ENCODE results near the gene CCSER1.

CCSER1 gene

GRCh38 chr4:90162566-90162965 is 35.4 kb downstream of the CCSER1 start:
- no peak overlapping the region for H3K27ac Mint-ChIP-seq
- no peaks in the 10 kb centered on the region for H3K9me3 Mint-ChIP-seq
- no peaks in the 10 kb centered on the region for H3K36me3 Mint-ChIP-seq
- H3K4me3 Mint-ChIP-seq = no peak overlapping the region
- H3K27me3 Mint-ChIP-seq = no peaks in the 10 kb centered on the region
- H3K4me1 Mint-ChIP-seq = no peaks in the 10 kb centered on the region

- Mint-ChIP-seq H3K4me1 (no peaks in the 10 kb centered on the region), H3K4me3 (no peak overlapping the region), H3K27ac (no peak overlapping the region), H3K9me3 (no peaks in the 10 kb centered on the region), H3K27me3 (no peaks in the 10 kb centered on the region), H3K36me3 (no peaks in the 10 kb centered on the region)
Observed at GRCh38 chr4:90163872-90164271, 36.7 kb downstream of the CCSER1 start.

DNA sequence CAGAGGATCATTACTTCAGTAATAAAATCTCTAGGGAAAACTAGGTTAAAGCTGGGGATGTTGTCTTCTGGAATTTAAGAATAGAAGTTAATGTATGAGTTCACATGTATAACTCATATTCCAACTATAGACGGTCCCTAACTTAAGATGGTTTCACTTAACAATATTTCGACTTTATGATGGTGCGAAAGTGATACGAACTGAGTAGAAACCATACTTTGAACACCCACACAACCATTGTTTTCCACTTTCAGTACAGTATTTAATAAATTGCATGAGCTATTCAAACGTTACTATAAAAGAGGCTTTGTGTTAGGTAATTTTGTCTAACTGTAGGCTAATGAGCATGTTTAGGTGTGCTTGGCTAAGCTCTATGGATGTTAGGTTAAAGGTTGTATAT is 38.7 kb downstream of the CCSER1 start:
- Mint-ChIP-seq H3K9me3 (peaks cover 10% of the 10 kb centered on the region), H3K27me3 (no peaks in the 10 kb centered on the region), H3K4me1 (no peaks in the 10 kb centered on the region), H3K4me3 (no peak overlapping the region), H3K36me3 (no peaks in the 10 kb centered on the region), H3K27ac (no peak overlapping the region)

- H3K36me3 Mint-ChIP-seq = no peaks in the 10 kb centered on the region
- H3K27ac Mint-ChIP-seq = no peak overlapping the region
- H3K4me3 Mint-ChIP-seq = no peak overlapping the region
- H3K9me3 Mint-ChIP-seq = peaks cover 10% of the 10 kb centered on the region
- H3K4me1 Mint-ChIP-seq = no peaks in the 10 kb centered on the region
- no peaks in the 10 kb centered on the region for H3K27me3 Mint-ChIP-seq
Observed at GRCh38 chr4:90171491-90171890, 44.3 kb downstream of the CCSER1 start.

- Mint-ChIP-seq H3K36me3 (no peaks in the 10 kb centered on the region), H3K27ac (no peak overlapping the region), H3K4me1 (no peaks in the 10 kb centered on the region), H3K9me3 (peaks cover 9% of the 10 kb centered on the region), H3K27me3 (no peaks in the 10 kb centered on the region), H3K4me3 (no peak overlapping the region)
Observed at GRCh38 chr4:90174621-90175023, 47.4 kb downstream of the CCSER1 start.

- Mint-ChIP-seq H3K4me3 (no peak overlapping the region), H3K4me1 (no peaks in the 10 kb centered on the region), H3K9me3 (no peaks in the 10 kb centered on the region), H3K27ac (no peak overlapping the region), H3K27me3 (no peaks in the 10 kb centered on the region), H3K36me3 (no peaks in the 10 kb centered on the region)
Observed at GRCh38 chr4:90181644-90182043, 54.5 kb downstream of the CCSER1 start.

DNA sequence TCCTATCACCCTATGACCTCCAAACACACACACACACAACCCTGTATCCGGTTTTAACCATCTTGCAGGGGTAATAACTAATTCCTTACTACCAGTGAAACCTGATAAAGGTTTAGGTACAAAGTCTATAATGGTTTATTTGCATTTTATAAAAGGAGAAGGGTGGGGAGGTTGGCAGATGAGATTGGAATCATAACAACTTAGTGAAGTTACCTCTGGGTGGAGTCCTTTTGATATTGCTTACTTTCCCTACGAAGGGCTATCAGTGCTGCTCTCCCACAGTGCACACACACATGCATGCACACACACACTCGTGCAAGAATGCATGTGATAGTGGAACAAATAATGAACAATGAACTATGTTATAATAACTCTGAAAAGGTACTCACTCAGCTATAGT is 56.1 kb downstream of the CCSER1 start:
- no peak overlapping the region for H3K4me3 Mint-ChIP-seq
- H3K27me3 Mint-ChIP-seq = no peaks in the 10 kb centered on the region
- H3K9me3 Mint-ChIP-seq = no peaks in the 10 kb centered on the region
- H3K36me3 Mint-ChIP-seq = no peaks in the 10 kb centered on the region
- no peak overlapping the region for H3K27ac Mint-ChIP-seq
- H3K4me1 Mint-ChIP-seq = no peaks in the 10 kb centered on the region

- no peaks in the 10 kb centered on the region for H3K27me3 Mint-ChIP-seq
- H3K27ac Mint-ChIP-seq = no peak overlapping the region
- H3K9me3 Mint-ChIP-seq = no peaks in the 10 kb centered on the region
- no peaks in the 10 kb centered on the region for H3K36me3 Mint-ChIP-seq
- H3K4me3 Mint-ChIP-seq = no peak overlapping the region
- H3K4me1 Mint-ChIP-seq = no peaks in the 10 kb centered on the region
Observed at GRCh38 chr4:90184560-90184959, 57.4 kb downstream of the CCSER1 start.

- no peaks in the 10 kb centered on the region for H3K27me3 Mint-ChIP-seq
- H3K27ac Mint-ChIP-seq = no peak overlapping the region
- no peaks in the 10 kb centered on the region for H3K4me1 Mint-ChIP-seq
- H3K9me3 Mint-ChIP-seq = no peaks in the 10 kb centered on the region
- no peaks in the 10 kb centered on the region for H3K36me3 Mint-ChIP-seq
- H3K4me3 Mint-ChIP-seq = no peak overlapping the region
Observed at GRCh38 chr4:90185416-90185815, 58.2 kb downstream of the CCSER1 start.

GRCh38 chr4:90186229-90186628 is 59.0 kb downstream of the CCSER1 start:
- no peaks in the 10 kb centered on the region for H3K4me1 Mint-ChIP-seq
- no peaks in the 10 kb centered on the region for H3K9me3 Mint-ChIP-seq
- H3K27ac Mint-ChIP-seq = no peak overlapping the region
- no peaks in the 10 kb centered on the region for H3K27me3 Mint-ChIP-seq
- H3K36me3 Mint-ChIP-seq = no peaks in the 10 kb centered on the region
- H3K4me3 Mint-ChIP-seq = no peak overlapping the region

GRCh38 chr4:90187148-90187884 is 60.1 kb downstream of the CCSER1 start:
- Mint-ChIP-seq H3K27me3 (no peaks in the 10 kb centered on the region), H3K36me3 (no peaks in the 10 kb centered on the region), H3K4me1 (no peaks in the 10 kb centered on the region)

DNA sequence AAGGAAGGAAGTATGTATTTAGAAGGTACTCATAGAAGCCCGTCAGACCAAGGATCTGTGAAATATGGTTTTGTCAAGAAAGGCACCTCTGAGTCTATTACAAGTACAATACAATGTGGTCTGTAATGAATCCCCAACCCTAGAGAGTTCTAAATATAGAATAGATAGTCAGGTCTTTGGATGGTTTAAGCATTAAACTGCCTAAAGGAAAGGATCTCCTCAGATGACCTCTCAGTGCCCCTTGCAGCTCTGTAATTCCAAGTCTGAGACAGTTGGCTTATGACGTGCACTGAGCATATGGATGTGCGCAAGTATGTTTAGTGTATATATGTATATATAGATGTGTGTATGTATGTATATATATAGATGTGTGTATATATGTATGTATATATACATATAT is 62.0 kb downstream of the CCSER1 start:
- H3K9me3 Mint-ChIP-seq = no peaks in the 10 kb centered on the region
- H3K4me1 Mint-ChIP-seq = no peaks in the 10 kb centered on the region
- no peaks in the 10 kb centered on the region for H3K27me3 Mint-ChIP-seq

More at GRCh38 chr4:90187148-90187884, 60.1 kb downstream of the CCSER1 start:
- no peaks in the 10 kb centered on the region for H3K9me3 Mint-ChIP-seq
- H3K4me3 Mint-ChIP-seq = no peak overlapping the region
- no peak overlapping the region for H3K27ac Mint-ChIP-seq

GRCh38 chr4:90189946-90190345 is 62.8 kb downstream of the CCSER1 start:
- Mint-ChIP-seq H3K9me3 (no peaks in the 10 kb centered on the region), H3K27me3 (no peaks in the 10 kb centered on the region), H3K4me3 (no peak overlapping the region), H3K4me1 (no peaks in the 10 kb centered on the region), H3K36me3 (no peaks in the 10 kb centered on the region), H3K27ac (no peak overlapping the region)

More for the DNA sequence above, 62.0 kb downstream of the CCSER1 start:
- Mint-ChIP-seq H3K36me3 (no peaks in the 10 kb centered on the region), H3K27ac (no peak overlapping the region), H3K4me3 (no peak overlapping the region)

DNA sequence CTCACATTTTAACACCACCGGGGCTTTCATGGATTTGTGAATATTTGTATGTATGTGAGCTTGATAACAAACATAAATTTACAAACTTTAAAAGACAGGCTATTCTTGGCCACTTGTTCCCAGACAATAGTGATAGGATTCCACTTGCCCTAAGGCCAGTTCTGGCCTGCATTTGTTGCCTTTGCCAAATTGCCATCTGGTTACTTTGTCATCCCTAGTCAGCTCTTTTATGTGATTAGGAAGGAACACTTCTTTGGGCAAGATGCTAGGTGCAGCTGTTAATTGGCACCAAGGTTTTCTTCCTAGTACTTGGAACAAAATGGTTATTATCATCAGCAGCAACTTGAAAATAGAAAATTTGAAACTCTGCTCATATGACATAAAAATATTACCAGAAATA is 63.3 kb downstream of the CCSER1 start:
- H3K4me3 Mint-ChIP-seq = no peak overlapping the region
- no peak overlapping the region for H3K27ac Mint-ChIP-seq
- no peaks in the 10 kb centered on the region for H3K4me1 Mint-ChIP-seq
- H3K9me3 Mint-ChIP-seq = no peaks in the 10 kb centered on the region
- H3K27me3 Mint-ChIP-seq = no peaks in the 10 kb centered on the region
- no peaks in the 10 kb centered on the region for H3K36me3 Mint-ChIP-seq

DNA sequence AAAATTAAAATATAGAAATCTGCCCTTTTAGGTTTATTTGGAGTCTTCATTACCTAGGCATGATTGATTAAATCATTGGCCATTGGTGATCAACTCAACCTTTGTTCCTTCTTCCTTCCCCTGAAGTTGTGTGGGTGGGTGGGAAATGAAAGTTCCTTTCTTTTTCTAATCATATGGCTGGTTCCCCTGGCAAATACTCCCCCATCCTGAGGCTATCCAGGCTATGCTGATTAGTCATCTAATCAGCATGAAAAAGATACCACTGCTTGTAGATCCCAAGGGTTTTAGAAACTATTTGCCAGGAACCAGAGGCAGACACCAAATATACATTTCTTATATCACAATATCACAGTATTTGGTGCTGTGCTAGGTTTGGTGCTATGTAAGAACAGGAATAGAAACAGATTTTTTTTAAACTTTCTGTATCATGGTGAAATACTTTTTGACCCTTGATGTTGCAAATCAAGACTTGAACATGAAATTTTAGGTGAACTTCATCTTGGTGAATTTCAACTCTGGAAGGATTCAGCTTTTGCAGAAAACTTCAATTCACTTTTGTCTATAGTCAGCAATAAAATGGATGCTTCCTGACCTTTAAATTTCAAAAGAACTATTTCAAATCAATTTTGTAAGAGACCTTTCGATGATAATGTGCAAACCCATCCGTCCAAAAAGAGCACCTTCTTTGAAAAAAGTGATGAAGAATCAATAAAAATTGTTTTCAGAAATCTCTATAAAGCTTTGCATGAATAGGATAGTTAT is 71.1 kb downstream of the CCSER1 start:
- H3K4me1 Mint-ChIP-seq = no peaks in the 10 kb centered on the region
- H3K4me3 Mint-ChIP-seq = no peak overlapping the region
- H3K9me3 Mint-ChIP-seq = no peaks in the 10 kb centered on the region
- H3K36me3 Mint-ChIP-seq = no peaks in the 10 kb centered on the region
- H3K27ac Mint-ChIP-seq = no peak overlapping the region
- no peaks in the 10 kb centered on the region for H3K27me3 Mint-ChIP-seq

- Mint-ChIP-seq H3K27me3 (no peaks in the 10 kb centered on the region), H3K9me3 (peaks cover 7% of the 10 kb centered on the region), H3K36me3 (no peaks in the 10 kb centered on the region), H3K4me3 (no peak overlapping the region), H3K27ac (no peak overlapping the region), H3K4me1 (no peaks in the 10 kb centered on the region)
Observed at GRCh38 chr4:90207887-90208454, 80.8 kb downstream of the CCSER1 start.

All from activated naive CD4-positive, alpha-beta T cell treated with anti-CD3 and anti-CD28 coated beads, Interleukin-2, amount 50 U/mL, for 24 hours (primary cell).